Measurements from ENCODE around the gene ADAM19.
A peak's percentile ranks its signal among the peaks of the same experiment; 100 is the strongest.

The ADAM19 gene

DNA sequence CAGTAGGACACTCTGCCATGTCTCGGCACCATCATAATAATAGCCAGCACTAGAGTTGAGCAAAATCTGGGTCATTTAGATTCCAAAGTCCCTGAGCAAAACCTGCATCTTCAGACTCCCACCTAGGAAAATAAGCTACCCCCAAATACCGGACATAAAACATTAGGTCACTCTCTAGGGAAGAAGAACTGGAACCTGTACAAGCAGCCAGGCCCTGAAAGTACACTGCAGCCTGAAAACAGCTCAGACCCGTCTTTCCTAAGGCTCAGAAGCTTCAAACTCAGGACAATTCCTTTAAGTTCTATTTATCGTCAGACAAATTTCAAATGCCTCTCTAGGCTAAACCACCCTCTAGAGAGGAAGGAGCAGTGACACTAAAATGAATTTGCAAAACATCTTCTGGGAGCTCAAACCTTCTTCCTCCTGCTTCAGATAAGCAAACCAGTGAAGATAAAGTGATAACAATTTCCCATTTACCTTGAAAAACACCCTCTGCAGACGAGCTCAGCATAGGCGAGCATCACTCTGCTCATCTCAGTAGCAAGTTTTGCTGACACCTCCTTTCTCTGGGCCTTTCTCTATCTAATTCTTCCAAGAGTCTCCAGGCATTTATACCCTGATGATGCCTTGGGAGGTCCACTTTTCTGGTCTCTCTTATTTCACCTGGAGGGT is 34.0 kb downstream of the ADAM19 start:
- peak; percentile 18 for DNase-seq

DNA sequence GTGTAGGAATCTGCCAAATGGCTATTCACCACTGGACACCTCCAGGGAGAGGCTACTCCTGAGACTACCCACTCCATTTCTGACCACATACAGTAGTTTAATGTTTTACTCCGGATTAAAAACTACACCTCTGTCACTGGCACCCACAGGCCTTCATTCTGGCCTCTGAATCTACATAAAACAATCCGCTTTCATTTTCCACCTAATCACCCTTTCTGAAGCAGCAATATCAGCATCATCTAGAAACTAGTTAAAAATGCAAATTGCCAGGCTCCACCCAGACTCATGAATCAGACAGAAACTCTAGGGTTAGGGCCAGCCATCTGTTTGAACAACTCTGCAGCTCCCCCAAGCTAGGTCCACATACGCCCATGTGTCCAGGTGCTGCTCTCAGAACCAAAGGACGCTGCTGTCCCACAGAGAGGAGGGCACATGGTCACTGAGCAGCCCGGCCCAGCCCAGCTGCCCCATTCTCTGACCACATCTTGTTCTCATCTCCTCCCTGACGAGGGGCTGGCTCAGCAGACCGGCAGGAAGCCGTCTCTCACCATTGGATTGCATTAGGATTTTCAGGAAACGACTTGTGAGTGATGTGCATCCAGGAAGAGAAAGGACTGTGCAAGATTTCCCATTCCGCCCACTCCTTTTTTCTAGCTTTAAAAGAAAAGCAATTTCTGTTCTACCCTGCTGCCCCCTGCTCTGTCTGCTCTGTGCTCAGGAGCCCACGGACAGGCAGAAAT is 34.7 kb downstream of the ADAM19 start:
- DNase-seq = peak; percentile 16

DNA sequence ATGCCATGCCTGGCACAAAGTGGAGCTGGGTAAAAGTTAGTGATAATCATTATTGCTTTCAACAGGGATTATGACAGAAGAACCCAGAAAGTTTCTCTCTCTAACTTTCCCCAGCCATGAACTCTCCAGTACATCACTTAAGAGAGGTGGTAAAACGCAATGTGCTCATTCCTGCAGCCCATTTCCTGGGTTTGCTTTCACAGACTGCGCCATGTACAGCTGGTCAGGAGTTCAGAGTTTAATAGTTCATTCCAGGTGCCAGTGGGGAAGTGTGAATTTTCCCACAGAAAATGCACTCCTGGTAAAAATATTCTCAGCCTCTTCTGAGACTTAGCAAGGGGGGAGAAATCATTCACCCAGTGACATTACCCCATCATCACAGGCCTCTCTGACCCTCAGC is 35.5 kb downstream of the ADAM19 start:
- no peak for DNase-seq

DNA sequence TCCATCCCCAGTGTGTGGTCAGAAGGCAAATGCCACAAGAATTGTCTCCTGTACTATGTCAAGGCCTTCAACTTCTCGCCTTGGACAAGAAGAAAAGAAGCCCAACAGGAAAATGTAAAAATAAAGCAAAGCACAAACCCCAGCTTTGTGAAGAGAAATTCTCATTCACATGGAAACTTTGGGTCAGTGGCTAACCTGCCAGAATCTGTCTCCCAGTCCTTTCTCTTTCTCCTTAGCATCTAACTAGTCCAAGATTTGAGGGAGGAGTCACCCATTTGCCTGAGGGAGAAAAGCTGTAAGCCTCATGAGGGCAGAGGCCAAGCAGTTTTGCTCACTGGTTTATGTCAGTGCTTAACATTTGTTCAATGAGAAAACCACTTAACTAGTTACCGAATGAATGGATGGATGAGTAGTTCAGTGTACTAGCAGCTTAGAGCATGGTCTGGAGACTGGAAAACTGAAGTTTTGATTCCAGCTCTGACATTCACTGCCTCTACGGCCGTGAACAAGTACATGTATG is 36.0 kb downstream of the ADAM19 start:
- no peak for DNase-seq

DNA sequence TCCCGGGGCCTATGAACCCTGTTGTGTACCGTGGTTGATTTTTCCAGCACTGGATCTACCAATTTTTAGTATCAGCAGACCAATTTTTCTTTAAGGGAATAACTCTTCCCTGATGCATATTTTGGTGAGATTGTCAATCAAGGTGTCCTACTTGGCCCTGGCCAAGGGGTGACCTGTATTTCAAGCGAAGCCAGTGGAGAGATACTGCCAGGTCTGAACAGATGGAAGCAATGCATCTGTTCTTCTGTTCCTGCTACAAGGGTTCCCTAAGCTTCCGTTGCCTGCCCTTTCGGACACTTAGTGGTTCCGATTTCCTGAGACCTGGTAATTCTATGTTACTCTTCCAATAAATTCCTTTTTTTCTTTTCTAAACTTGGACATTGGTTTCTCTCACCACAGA is 37.3 kb downstream of the ADAM19 start:
- DNase-seq = no peak

DNA sequence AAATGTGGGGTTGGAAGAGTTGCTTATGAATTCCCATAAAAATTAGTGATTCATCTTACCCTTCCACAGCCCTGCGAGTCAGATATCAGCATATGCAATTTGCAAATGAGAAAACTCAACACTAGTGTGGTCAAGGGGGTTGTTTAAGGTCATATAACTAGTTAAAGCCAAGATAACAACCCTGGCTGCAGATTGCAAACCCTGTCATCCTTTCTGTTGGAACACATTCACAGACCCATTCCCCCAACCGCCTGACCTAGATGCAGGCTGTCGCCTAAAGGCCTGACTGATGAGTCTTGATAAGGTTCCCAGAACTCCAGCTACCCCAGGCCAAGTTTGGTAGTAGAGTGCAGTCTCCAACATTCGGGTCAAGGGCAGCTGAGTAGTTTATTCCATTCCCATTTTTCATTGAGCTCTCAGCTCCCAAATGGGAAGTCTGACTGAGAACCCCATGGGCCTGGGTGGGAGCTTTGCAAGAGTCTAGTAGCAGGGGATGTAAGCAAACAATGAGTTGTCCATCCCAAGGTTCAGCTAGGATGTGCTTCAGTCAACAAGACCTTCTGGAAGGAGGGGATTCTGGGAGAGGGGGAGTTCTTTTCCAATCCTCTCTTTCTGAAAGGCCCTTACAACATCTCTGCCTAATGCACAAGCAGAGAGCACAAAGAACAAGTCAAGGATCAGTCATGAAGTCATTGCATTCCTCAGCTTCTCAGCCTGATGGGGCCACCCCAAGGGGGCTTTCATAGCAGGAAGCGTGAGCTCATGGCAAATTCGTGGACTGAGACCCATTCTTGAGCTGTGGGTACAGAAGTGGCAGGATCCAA is 40.3 kb downstream of the ADAM19 start:
- DNase-seq = no peak

DNA sequence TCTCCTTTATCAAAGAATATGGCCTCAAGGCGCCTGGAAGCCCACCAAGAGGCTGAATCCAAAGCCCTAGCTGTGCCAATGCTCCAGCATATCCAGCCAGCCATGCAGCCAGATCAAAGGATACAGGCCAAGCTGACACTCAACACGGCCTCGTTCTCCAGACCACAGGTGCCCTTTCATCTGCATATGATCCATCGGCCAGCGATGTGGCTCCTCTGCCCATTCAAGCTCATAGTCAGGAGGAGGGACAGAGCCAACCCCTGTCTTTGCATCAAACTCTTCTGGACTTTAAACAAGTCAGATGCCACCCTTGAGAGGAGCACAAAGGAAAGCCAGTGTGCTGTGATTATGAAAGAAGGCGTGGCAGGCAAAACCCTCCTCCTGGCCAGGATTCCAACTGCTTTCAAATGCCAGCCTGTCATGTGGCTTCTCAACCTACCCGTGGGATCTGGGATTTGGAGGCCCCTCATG is 42.5 kb downstream of the ADAM19 start:
- no peak for DNase-seq

DNA sequence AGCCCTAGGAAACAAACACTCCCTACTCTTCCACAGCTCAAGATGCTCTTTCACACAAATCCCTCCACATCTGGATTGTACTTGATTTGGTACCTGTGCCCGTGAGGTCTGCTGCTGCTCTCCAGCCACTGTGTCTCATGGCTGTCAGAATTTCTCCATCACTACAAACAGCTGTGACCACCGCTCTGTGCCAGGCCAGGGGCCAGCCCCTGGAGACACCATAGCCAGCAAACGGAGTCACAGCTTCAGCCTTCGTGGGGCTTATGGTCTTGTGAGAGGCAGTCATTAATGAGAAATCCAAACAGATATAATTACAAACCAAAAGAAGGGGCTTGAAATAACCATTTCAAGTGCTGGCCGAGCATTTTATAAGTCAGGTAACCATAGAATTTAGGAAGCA is 43.6 kb downstream of the ADAM19 start:
- DNase-seq = no peak

DNA sequence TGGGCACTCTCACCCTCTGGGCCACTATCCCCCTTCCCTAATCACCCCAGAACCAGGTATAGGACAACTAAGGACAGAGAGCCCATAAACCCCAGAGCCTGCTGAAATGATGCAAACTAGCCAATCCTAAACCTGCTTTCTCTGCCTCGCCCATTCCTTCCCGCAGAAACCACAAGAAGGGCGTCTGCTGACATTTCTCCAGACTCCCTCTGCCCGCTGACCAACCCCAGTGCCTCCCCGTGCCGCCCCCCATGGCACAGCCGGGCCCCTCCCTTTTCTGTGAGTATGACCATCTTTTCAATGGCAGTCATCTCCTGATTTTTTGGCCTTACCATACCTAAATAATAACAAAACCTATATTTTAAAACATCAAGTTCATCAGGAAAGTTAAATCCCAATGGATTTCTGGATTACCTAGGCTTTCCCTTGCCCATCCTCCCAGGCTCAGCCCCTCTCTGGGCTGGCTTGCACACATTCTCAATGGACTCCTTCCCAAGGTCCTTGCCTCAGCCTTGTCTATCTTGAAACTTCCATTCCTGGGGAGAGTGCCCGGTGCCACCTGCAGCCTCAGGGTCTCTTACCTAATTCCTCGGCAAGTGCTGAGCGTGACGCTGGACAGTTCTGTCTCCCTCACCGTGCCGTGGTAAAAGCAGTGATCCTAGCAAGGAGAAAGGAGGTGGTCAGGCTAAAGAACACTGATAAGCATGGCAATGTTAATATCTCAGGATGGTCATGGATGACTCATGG is 45.2 kb downstream of the ADAM19 start:
- DNase-seq = no peak

DNA sequence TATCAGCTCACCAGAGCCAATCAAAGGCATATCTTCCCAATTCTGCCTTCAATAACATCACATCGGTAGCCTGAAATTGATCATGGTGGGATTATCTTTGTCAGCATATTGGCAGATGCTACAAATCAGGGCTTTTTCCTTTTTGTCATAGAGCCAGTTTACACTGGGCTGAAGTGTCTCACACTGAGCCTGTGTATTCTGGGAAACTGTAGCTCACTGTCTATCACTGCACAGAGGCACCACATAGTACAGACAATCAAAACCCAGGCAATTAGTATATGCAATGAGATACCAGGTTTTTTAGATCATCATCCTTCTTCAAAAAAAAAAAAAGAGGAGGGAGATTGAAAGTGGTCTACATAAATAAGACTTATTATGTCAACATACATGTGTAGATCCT is 46.6 kb downstream of the ADAM19 start:
- DNase-seq = no peak

DNA sequence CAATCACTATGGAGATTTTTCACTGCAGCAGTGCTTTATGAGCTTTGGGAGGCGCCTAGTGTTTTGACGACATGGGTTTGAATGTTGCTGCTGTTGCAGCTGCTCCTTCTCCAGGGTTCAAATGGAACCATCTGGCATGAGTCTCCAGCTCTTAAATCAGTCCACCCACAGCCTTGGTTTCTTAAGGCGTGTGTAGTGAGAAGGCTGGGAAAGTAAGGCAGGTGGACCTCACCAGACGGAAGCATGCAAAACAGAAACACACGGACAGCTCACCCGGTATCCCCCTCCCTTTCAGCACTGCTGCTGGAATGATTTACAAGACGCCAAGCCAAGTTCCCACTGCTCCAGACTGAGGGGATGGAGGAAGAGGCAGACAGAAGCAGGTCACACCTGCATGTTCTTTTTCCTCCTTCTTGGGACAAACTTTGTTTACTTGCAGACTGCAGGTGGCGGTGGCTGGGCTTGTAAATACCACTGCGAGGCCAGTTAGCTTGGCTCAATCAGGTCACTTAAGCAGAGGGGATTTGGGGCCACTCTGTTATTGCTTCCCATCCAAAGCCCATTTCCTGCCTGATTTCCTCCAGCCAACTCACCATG is 47.4 kb downstream of the ADAM19 start:
- no peak for DNase-seq

DNA sequence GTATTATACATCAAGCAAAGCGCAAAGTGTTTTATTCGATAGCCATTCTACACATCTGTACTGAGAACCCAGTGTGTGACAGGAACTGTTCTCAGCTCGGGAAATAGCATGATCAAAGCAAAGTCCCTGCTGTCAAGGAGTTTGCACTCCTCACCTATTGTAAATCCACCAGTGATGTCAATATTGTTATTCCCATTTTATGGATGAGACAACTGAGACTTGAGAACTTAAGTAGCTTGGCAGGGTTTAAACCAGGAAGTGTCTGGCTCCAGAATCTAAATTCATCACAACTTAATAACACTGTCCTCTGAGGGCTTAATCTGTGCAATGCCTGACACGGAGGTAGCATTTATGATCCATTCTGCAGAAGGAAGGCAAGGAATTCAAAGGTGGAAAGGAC is 50.7 kb downstream of the ADAM19 start:
- no peak for DNase-seq

DNA sequence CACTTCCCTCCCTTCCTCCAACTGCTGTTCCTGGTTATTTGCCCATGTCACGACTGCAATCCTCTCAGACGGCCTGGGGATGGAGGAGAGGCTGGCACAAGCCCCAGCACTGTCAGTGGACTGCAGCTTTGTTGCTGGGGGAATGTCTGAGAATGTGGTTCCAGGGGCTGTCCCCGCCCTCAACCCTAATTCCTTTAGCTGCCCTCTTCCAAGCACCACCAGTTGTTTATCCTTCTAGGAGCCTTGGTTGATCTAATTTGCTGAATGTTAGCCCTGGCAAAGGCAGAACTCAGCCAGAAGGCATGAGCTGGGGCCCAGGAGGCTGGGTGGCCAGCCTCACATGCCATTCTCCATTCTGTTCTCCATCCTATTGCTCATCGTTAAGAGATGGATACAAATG is 51.6 kb downstream of the ADAM19 start:
- DNase-seq = no peak

DNA sequence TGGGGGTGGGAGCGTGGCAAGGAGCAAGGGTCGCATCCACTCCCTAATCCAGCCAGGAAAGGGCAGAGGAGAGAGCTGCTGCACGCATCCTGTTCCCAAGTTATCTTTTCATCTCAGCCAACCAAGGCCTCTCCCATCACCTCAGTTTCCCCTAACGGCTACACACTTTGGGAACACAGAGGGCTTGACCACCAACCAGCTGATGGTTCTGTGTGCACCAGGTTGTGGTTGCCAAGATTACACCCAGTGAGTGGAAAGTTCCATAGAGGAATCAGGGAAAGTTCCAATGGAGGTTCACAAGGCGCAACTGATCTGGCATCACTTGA is 53.9 kb downstream of the ADAM19 start:
- DNase-seq = no peak

DNA sequence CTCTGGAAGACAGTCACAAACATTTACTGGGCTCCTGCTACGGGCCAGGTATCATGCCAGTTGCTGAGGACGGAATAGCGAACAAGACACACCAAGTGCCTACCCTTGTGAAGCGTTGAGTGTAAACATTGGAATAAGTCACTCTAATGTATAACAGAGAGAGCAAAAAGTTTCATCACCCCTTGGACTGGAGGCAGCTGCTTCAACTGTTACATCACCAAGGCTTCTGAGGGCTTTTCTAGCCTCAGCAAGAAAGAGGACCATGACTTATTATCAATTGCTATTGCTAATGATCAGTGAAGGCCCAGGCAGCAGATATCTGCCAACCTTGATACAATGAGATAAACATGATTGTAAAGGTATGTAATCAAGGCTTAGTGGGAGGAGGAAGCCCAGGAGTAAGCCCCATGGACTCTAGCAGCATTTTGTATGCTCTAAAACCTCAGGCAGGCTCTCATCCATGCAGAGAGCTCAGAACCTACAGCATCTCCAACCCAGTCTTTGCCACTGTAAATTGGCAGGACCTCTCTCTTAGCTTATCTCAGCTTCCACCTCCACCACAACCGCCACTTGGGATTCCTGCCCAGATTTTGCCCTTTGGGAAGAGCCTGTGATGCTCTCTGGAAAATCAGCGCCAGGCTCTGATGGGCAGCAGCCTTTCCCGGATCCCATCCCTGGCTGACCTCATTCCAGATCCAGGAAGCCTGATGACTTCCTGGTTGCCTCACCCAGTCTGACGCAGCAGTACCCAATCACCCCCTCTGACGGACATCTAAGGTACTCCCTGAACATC is 54.5 kb downstream of the ADAM19 start:
- no peak for DNase-seq

DNA sequence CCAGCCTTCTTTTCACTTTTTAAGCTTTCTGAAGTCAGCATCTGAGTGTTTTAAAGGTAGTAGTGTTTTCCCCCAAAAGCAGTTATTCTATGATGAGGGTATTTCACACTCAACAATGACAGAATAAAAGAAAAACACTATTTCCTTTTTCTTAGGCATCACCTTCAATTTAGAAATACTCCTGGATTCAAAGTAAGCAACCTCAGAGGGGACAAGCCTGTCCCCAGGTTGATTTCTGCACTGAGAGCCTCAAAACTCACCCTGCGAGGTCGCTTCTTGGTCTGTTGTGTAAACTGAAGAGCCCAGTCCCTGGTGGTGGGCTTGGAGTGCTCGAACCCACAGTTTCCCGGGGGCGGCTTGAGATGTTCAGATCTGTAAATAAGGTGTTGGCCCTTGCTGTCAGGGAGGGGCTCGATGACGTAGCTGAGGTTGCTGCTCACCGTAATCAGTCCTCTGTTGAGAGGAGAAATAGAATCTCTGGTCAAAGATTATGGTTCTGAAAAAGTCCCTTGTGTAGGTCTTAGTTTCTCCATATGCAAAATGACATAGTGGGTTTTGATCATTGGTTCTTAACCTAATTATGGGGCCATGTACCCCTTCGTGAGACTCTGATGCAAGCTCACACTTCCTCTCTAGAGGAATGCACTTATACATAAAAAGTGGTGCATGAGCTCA is 55.9 kb downstream of the ADAM19 start:
- no peak for DNase-seq

DNA sequence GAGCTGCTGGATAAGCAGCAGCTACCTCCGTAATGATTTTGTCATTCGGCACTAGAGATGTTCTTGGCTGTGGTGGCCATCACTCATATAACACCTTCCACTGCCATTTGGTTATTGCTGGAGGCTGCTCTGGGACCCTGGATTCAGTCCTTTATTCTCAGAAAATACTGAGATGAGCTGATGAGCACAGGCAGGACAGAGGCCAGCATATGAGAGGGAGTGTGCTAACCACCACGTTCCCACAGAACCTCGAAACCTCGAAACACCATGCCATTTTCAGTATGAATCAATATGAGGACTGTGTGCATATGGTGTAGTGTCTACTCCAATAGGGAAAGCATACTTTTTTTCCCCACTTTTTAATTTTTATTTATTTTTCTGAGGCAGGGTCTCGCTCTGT is 56.6 kb downstream of the ADAM19 start:
- no peak for DNase-seq

DNA sequence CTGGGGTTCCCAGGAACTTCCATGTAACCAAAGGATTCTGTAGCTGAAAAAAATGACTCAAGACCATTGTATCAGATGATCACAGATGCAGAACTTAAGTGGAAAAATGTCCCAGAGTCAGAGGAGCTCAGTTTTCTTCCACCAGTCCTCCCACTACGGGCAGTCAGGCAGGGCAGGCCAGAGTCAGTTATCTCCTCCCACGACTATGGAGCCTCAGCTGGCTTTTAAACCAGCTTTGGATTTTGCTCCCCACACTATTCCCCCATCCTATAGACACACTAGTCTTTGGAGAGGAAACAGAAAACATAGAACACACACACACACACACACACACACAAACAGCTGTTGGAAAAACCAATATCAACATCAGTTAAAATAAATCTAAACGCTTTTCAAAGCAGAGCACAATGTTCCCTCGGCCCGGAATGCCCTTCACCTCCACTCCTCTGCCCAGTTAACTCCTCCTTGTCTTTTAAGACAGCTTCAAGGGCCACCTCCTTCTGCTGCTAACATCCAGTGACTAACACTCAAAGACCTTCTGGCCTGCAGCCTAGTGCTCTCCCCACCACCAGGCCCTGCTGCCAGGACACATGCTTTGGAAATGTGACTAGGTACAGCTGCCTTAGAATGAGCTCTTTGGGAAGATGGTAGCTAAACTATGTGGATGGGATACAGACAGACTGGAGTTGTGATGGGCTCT is 58.8 kb downstream of the ADAM19 start:
- no peak for DNase-seq

DNA sequence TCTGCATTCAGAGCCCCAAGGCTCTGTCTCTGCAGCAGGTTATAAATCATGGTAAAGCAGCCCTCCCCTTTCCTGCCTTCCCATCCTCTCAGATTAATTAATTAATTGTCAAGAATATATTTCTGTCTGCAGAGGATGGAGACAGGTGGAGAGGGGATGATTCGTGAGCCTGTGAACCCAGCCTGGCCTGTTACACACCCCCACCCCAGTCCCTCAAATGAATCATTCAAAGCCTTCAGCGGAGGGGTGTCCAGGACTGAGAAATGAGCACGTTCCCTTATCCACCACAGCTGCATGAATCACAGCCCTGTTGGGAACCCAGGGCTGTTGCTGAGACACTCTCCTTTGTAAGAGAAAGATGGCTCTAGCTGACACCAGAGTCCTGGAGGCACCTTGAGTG is 59.6 kb downstream of the ADAM19 start:
- DNase-seq = no peak

DNA sequence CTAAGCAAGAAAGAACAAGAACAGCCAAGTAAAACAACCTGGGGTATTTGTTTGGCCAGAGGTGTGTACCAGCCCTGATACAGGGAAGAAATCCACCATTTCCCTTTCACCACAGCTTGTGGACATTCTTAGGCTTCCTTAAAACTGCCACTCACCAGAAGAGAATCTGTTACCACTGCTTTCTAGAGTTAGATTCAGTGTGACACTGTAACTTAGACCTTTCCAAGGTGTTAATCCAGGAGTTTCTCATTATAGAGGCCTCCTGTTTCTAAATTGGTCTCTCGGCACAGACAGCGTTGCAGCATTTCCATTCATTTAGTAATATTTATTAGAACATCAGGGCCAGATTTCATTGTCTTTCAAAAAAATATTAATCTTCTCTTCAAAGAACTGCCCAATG is 60.6 kb downstream of the ADAM19 start:
- DNase-seq = no peak

DNA sequence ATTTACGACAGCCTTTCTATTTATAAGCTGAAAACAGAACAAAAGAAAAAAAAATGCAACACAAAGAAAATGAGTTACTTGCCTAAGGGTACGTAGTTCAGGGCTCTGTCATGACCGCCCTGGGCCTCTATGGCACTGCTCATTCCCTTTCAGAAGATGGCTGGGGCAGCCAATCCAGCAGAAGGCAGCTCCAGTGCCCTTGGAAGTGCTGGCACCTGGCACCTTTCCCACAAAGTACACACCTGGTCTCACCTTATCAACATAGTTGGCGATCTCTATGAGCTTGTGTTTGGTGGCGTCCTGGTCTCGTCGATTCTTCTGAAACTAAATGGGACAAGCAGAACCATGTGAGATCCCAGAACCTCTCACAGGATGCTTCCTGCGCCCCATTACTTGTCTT is 62.4 kb downstream of the ADAM19 start:
- no peak for DNase-seq

Data from activated CD4-positive, alpha-beta T cell treated with anti-CD3 and anti-CD28 coated beads, Interleukin-2, amount 50 U/mL, for 1 hour (primary cell).